Cardiac fibroblast (primary cell): ENCODE measurements around the gene BARHL1.

ENCODE experiments used
- DNase-seq, 2 donors: peaks; one replicate each; pipeline versions ENCODE4 v3.0.0 to v3.0.0-alpha.2; 2010; ENCODE audit warnings: low read depth in 2 of 2
- H3K4me3 ChIP-seq, 2 donors: replicated peaks in 1 of 2; 1 replicate in 1 of 2; 2 replicates in 1 of 2; pipeline ENCODE4 v1.5.1; 2011; ENCODE audit warnings: low read depth in 2 of 2, low read length in 2 of 2, mild to moderate bottlenecking in 2 of 2, moderate library complexity in 1 of 2
- CTCF ChIP-seq: IDR thresholded peaks from one replicate; pipeline ENCODE4 v1.5.1; 2011; ENCODE audit warnings: low read depth, mild to moderate bottlenecking, low read length, inconsistent platforms

The BARHL1 gene

DNA sequence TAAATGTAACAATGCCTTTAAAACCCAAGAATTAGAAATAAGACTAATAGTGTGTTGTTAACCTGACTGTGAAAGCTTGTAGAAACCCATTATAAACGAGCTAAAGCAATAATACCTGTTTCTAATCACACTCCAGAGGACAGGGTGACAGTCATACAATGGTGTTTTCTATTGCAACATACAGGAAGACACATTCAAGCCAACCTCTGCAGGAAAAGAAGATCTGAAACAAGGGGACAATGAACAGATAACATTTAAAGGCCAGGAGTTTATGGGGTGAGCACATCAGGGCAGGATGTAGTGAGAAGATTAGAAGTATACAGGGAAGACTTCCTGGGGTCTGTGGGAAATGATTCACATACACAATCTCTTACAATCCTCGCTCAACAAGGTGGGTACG lies 13.8 kb downstream of the BARHL1 start:
- DNase-seq, result no peak
- no peak for TF ChIP-seq CTCF

GRCh38 chr9:132597073-132597775 lies 14.8 kb downstream of the BARHL1 start:
- H3K4me3 ChIP-seq, result no peak overlapping the region
- DNase-seq, result peak in 1 of 2 donors; percentile 20
- no peak for TF ChIP-seq CTCF

More for the DNA sequence above, 13.8 kb downstream of the BARHL1 start:
- H3K4me3 ChIP-seq, result no peak overlapping the region

DNA sequence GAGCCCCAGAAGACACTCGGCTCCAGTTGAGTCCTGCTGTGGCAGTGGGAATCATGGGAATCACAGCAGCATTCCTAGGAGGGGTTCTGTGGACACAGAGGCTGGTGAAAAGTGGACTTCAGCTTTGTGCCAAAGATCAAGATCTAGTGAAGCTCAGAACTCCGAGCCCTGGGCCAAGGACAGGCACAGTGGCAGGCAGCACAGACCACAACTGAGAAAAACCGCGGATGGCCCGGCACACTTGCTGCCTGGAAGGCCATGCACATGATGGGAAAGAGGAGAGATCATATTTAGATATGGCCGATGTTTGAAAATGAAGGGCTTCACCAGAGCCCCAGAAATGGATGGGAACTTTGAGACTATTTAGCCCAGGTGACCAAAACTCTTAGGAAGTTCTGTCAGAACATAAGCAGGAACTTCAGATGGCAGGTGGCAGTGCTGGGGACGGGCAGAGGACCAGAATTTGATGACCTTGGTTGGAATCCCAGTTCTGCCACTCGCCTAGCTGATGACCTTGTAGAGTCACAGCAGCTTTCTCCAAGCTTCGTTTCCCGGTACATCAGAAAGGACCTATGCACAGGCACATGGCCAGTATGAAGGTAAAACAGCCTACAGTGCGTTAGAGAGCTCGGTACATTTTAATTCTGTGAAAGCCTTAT lies 18.0 kb downstream of the BARHL1 start:
- DNase-seq, result no peak
- H3K4me3 ChIP-seq, result no peak overlapping the region
- no peak for TF ChIP-seq CTCF

DNA sequence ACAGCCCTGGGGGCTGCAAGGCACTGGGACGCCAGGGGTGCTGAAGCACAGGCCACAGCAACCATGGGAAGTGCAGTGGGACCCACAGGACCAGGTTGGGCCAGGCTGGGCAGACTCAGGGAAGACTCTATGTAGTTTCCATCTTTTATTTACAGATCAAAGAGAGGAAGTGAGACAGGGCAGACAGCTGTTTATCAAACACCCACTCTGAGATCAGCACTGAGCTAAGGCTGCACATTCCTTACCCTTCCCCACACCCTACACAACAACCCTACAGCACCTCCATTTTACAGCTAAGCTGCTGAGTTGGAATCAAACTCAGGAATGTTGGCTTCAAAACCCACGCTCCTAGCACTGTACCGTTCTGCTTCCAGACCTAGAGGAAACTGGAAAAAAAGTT lies 19.8 kb downstream of the BARHL1 start:
- no peak for DNase-seq
- TF ChIP-seq CTCF, result no peak
- H3K4me3 ChIP-seq, result no peak overlapping the region

DNA sequence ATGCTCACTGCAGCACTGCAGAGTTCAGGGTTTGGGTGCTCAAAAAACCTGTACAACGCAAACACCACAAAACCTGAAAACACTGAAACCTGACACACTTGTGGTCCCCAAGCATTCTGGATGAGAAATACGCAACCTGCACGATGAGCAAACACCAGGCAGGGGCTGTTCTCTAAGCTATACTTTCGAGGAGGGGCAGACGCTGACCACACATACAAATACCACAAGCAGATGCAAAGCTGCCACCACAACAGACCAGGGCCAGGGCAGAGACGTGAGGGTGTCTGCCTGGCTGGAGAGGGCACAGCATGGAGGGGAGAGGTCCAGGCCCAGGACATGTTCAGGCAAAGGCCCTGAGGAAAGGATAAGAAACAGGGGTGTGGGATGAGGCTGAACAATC lies 23.0 kb downstream of the BARHL1 start:
- H3K4me3 ChIP-seq, result no peak overlapping the region
- no peak for TF ChIP-seq CTCF
- DNase-seq, result no peak

- H3K4me3 ChIP-seq, result no peak overlapping the region
- no peak for DNase-seq
- no peak for TF ChIP-seq CTCF
Measured at GRCh38 chr9:132606066-132606465, 23.7 kb downstream of the BARHL1 start.
